ENCODE results near the gene MRTFB.

MRTFB gene

GRCh38 chr16:14139872-14140271 is 68.8 kb downstream of the MRTFB start:
- no peak for DNase-seq (ENCODE audit: extremely low read depth, low read depth)
- no peak for TF ChIP-seq CTCF (IDR thresholded peaks at IDR 0.05; ENCODE audit: low read depth, low read length, missing control alignments)
- H3K4me3 ChIP-seq (replicated peaks; ENCODE audit: low read depth, low read length) = no peak overlapping the region

DNA sequence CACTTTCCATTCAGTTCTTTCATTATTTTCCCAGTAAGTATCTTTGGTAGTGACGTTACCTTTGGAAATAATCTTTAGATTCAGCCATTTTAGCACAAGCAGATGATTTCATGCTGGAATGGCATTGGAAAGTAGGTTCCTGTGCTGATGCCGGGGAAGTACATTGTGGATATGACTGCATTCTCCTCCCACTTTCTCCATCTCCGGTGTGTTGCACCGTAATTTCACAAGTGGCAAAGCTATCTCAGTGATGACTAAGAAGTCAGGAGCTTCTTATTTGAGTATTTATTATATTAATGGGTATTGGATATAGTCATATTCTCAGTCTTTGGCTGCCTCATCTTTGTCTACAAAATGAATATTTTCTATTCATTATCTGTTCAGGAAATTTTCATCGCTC is 69.8 kb downstream of the MRTFB start:
- no peak for TF ChIP-seq CTCF (IDR thresholded peaks at IDR 0.05; ENCODE audit: low read depth, low read length, missing control alignments)
- no peak for DNase-seq (ENCODE audit: extremely low read depth, low read depth)
- no peak overlapping the region for H3K4me3 ChIP-seq (replicated peaks; ENCODE audit: low read depth, low read length)

DNA sequence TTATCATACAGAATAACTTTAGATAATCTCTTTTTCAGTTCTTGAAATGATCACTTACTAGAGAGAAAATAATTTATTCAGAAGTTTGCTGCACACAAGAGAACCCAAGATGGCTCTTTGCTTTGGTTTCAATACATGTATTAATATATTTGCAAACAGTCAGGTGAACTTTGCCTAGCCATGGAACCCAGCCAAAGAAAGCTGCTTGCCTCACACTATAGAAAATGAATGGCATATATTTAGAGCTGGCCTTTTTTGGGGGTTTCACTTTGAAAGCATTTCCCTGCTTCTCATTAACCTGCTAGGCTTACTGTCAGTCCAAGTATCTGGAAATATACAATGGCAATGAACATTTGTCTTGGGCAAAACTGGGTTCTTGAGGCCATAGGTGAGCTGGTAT is 75.3 kb downstream of the MRTFB start:
- H3K4me3 ChIP-seq (replicated peaks; ENCODE audit: low read depth, low read length) = no peak overlapping the region
- no peak for TF ChIP-seq CTCF (IDR thresholded peaks at IDR 0.05; ENCODE audit: low read depth, low read length, missing control alignments)
- DNase-seq (ENCODE audit: extremely low read depth, low read depth) = no peak

DNA sequence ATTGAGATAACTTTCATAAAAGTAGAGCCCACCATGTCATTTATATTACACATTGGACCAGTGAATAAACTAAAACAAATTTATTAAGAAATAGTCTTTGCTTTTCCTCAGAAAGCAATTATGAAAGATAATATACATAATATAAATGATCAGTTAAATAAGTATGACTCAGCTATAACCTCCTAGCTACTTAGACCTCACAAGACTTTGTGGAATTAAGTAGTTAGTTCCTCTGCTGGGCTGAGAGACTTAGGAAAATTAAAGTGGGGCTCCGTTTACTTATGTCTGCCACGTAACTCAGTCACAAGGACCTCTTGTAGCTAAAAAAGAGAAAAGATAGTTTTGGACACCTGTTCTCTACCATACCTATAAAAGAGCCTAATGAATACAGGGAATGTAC is 76.9 kb downstream of the MRTFB start:
- no peak for TF ChIP-seq CTCF (IDR thresholded peaks at IDR 0.05; ENCODE audit: low read depth, low read length, missing control alignments)
- no peak for DNase-seq (ENCODE audit: extremely low read depth, low read depth)
- no peak overlapping the region for H3K4me3 ChIP-seq (replicated peaks; ENCODE audit: low read depth, low read length)

DNA sequence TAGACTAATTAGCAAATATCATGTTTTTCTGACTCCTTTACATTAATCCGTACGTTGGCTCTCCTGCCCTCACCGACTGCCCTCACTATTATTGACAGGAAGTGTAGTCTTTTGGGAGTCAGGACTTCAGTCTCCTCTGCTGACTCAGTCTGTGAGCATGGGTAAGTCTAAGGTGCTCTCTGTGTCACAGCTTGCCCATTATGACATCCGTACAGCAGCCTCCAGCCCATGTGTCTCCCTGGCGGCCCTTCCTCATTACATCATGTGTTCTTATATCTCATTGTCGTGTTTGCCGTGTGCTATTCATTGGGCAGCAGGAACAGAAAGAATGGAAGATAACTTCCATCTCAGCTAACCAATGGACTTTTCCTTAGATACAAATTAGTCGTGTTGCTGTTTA is 77.5 kb downstream of the MRTFB start:
- H3K4me3 ChIP-seq (replicated peaks; ENCODE audit: low read depth, low read length) = no peak overlapping the region
- TF ChIP-seq CTCF (IDR thresholded peaks at IDR 0.05; ENCODE audit: low read depth, low read length, missing control alignments) = no peak
- DNase-seq (ENCODE audit: extremely low read depth, low read depth) = no peak

DNA sequence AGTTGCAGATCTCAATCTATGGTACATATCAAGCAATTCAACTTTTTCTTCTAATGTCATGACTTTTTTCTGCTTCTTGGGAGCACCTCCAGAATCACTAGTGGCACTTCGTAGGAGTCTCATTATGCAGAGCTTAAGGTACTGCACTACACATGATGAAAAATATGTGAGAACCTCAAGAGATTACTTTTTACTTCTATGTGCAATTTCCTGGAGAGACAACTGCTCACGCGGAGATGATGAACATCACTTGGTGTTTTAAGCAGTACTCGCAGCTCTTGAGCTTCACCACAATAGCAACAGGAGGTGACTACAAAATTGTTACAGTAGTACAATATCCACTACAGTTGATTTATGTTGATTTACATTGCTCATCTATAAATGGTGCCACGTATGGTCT is 79.7 kb downstream of the MRTFB start:
- no peak overlapping the region for H3K4me3 ChIP-seq (replicated peaks; ENCODE audit: low read depth, low read length)
- DNase-seq (ENCODE audit: extremely low read depth, low read depth) = no peak
- TF ChIP-seq CTCF (IDR thresholded peaks at IDR 0.05; ENCODE audit: low read depth, low read length, missing control alignments) = no peak

- no peak for TF ChIP-seq CTCF (IDR thresholded peaks at IDR 0.05; ENCODE audit: low read depth, low read length, missing control alignments)
- no peak for DNase-seq (ENCODE audit: extremely low read depth, low read depth)
These were observed 80.3 kb downstream of the MRTFB start for GRCh38 chr16:14151256-14152030.

More at GRCh38 chr16:14151256-14152030, 80.3 kb downstream of the MRTFB start:
- no peak overlapping the region for H3K4me3 ChIP-seq (replicated peaks; ENCODE audit: low read depth, low read length)
